ENCODE data around the gene WBP2.

Gene WBP2

GRCh38 chr17:75842411-75842810 lies 12.7 kb downstream of the WBP2 start:
- no peak for DNase-seq
- no peak overlapping the region for H3K4me3 Mint-ChIP-seq
- peaks cover 35% of the 10 kb centered on the region for H3K4me1 Mint-ChIP-seq
- no peak overlapping the region for H3K27ac Mint-ChIP-seq
- H3K36me3 Mint-ChIP-seq (ENCODE audit: low read depth), result peaks cover 4% of the 10 kb centered on the region
- peaks cover 2% of the 10 kb centered on the region for H3K27me3 Mint-ChIP-seq (ENCODE audit: low read depth, poor library complexity)
- H3K9me3 Mint-ChIP-seq, result no peaks in the 10 kb centered on the region
- TF ChIP-seq CTCF (IDR thresholded peaks at IDR 0.05), result no peak

GRCh38 chr17:75840799-75841164 lies 14.4 kb downstream of the WBP2 start:
- Mint-ChIP-seq H3K36me3 (ENCODE audit: low read depth) (no peaks in the 10 kb centered on the region), H3K27ac (no peak overlapping the region), H3K27me3 (ENCODE audit: low read depth, poor library complexity) (peaks cover 2% of the 10 kb centered on the region), H3K4me3 (no peak overlapping the region), H3K4me1 (peaks cover 26% of the 10 kb centered on the region), H3K9me3 (no peaks in the 10 kb centered on the region)
- no peak for TF ChIP-seq CTCF (IDR thresholded peaks at IDR 0.05)
- no peak for DNase-seq

- Mint-ChIP-seq H3K27me3 (ENCODE audit: low read depth, poor library complexity) (peaks cover 2% of the 10 kb centered on the region), H3K9me3 (no peaks in the 10 kb centered on the region), H3K4me1 (peaks cover 20% of the 10 kb centered on the region), H3K27ac (no peak overlapping the region), H3K4me3 (no peak overlapping the region), H3K36me3 (ENCODE audit: low read depth) (no peaks in the 10 kb centered on the region)
- no peak for DNase-seq
- TF ChIP-seq CTCF (IDR thresholded peaks at IDR 0.05), result no peak
Measured at GRCh38 chr17:75839942-75840798, 15.0 kb downstream of the WBP2 start.

GRCh38 chr17:75838410-75838809 lies 16.7 kb downstream of the WBP2 start:
- no peaks in the 10 kb centered on the region for H3K9me3 Mint-ChIP-seq
- H3K4me1 Mint-ChIP-seq, result peaks cover 19% of the 10 kb centered on the region
- no peaks in the 10 kb centered on the region for H3K36me3 Mint-ChIP-seq (ENCODE audit: low read depth)
- no peak for TF ChIP-seq CTCF (IDR thresholded peaks at IDR 0.05)
- H3K27me3 Mint-ChIP-seq (ENCODE audit: low read depth, poor library complexity), result peaks cover 2% of the 10 kb centered on the region
- H3K27ac Mint-ChIP-seq, result no peak overlapping the region
- no peak overlapping the region for H3K4me3 Mint-ChIP-seq
- no peak for DNase-seq

- Mint-ChIP-seq H3K27ac (no peak overlapping the region), H3K9me3 (no peaks in the 10 kb centered on the region), H3K27me3 (ENCODE audit: low read depth, poor library complexity) (peaks cover 2% of the 10 kb centered on the region), H3K36me3 (ENCODE audit: low read depth) (no peaks in the 10 kb centered on the region), H3K4me1 (peaks cover 24% of the 10 kb centered on the region), H3K4me3 (peak overlapping the region; percentile 18)
- DNase-seq, result no peak
- TF ChIP-seq CTCF (IDR thresholded peaks at IDR 0.05), result no peak
Measured at GRCh38 chr17:75837899-75838298, 17.2 kb downstream of the WBP2 start.

- no peak for TF ChIP-seq CTCF (IDR thresholded peaks at IDR 0.05)
- H3K4me3 Mint-ChIP-seq, result no peak overlapping the region
- H3K27ac Mint-ChIP-seq, result no peak overlapping the region
- H3K36me3 Mint-ChIP-seq (ENCODE audit: low read depth), result no peaks in the 10 kb centered on the region
- DNase-seq, result no peak
- H3K27me3 Mint-ChIP-seq (ENCODE audit: low read depth, poor library complexity), result peaks cover 2% of the 10 kb centered on the region
- H3K9me3 Mint-ChIP-seq, result no peaks in the 10 kb centered on the region
- peaks cover 34% of the 10 kb centered on the region for H3K4me1 Mint-ChIP-seq
Measured at GRCh38 chr17:75836605-75837004, 18.5 kb downstream of the WBP2 start.

All from nephron progenitor cell (in vitro differentiated cells).